ENCODE data around the gene SHROOM3.

SHROOM3 gene

DNA sequence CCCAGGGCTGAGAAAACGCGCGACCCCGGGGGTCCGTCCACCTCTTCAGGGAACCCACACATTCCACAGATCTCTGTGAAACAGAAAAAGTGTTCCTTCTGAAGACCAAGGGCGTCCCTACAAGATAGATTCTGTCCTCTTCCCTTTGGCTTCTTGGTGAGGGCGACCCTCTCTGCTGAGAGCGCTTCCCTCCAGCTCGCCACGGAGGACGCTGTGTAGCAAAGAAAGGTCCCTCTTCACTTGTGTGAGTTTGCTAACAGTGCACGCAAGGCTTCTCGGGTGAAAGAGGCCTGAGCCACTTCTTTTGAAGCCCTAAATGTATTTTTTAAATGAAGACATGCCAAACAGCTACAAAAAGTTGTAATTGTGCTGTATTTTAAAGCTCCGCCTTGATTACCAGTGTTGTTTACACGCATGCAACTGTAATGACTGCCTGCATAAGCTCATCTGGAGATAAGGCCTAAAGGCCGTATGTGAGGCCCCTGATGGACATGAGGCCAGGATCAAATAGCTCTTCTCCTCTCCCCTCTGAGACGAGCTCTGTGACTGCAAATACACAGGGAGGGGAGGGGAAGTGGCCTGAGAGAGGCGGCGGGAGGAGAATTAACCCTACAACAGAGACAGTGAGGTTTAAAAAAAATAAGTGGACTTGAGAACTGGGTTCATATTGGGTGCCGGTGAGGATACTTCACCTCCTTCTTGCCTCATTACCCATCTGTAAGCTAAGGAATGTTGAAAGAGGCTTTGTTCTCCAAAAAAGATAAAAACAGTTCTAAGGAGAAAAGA, 367.4 kb downstream of the SHROOM3 start:
- TF ChIP-seq, protein P1, sequence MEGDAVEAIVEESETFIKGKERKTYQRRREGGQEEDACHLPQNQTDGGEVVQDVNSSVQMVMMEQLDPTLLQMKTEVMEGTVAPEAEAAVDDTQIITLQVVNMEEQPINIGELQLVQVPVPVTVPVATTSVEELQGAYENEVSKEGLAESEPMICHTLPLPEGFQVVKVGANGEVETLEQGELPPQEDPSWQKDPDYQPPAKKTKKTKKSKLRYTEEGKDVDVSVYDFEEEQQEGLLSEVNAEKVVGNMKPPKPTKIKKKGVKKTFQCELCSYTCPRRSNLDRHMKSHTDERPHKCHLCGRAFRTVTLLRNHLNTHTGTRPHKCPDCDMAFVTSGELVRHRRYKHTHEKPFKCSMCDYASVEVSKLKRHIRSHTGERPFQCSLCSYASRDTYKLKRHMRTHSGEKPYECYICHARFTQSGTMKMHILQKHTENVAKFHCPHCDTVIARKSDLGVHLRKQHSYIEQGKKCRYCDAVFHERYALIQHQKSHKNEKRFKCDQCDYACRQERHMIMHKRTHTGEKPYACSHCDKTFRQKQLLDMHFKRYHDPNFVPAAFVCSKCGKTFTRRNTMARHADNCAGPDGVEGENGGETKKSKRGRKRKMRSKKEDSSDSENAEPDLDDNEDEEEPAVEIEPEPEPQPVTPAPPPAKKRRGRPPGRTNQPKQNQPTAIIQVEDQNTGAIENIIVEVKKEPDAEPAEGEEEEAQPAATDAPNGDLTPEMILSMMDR (IDR thresholded peaks at IDR 0.05; ENCODE audit: insufficient read depth, low read length, poor library complexity, severe bottlenecking) = no peak

DNA sequence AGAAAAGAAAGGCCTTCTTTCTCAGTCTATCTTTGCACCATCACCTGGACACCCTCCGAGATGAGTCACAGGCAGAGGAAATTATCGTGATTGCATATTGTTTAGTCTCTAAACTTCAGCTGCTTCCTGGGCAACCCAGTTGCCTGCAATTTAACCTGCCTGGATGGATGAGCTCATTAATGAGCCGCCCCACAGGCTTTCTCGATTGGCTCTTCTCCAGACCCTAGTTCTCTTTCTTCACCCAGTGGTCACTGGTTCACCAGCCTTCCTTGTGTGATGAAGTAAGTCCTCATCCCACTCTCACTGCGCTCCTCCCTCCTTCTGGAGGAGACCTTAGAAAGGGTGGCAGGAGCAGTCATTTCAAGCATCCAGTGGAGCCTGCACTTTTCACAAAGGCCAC, 368.5 kb downstream of the SHROOM3 start:
- no peaks in the 10 kb centered on the region for H3K27me3 ChIP-seq (replicated peaks; ENCODE audit: control insufficient read depth, insufficient read depth, low read length)
- DNase-seq (ENCODE audit: extremely low read depth, insufficient read length) = no peak
- H3K4me3 ChIP-seq (replicated peaks; ENCODE audit: low read depth, low read length) = no peak overlapping the region
- no peaks in the 10 kb centered on the region for H3K36me3 ChIP-seq (ENCODE audit: control insufficient read depth, insufficient read depth, low read length)
- TF ChIP-seq, protein P1 (IDR thresholded peaks at IDR 0.05; ENCODE audit: insufficient read depth, low read length, poor library complexity, severe bottlenecking) = no peak

More for the DNA sequence above, 367.4 kb downstream of the SHROOM3 start:
- H3K4me3 ChIP-seq (replicated peaks; ENCODE audit: low read depth, low read length) = no peak overlapping the region
- no peaks in the 10 kb centered on the region for H3K27me3 ChIP-seq (replicated peaks; ENCODE audit: control insufficient read depth, insufficient read depth, low read length)
- no peak for DNase-seq (ENCODE audit: extremely low read depth, insufficient read length)
- H3K36me3 ChIP-seq (ENCODE audit: control insufficient read depth, insufficient read depth, low read length) = no peaks in the 10 kb centered on the region

DNA sequence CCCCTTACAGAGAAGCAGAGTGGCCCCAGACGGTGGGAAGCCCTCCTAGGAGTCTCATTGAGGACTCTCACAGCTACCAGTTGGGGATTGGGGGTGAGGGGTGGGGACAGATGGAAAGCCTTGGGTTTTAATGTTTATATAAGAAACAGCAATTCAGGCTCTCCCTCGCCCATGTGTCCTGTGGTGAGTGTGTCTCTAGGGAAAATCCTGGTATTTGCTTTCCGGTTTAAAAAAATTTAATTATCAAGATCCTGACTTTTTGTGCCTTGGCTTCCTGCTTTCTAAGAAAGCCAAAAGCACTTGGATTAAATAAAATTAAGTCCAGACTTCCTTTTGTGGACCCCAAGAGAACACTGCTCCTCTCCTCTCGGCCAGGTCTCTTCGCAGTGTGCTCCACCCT, 369.1 kb downstream of the SHROOM3 start:
- Histone ChIP-seq H3K4me3 (replicated peaks; ENCODE audit: low read depth, low read length) (no peak overlapping the region), H3K27me3 (replicated peaks; ENCODE audit: control insufficient read depth, insufficient read depth, low read length) (no peaks in the 10 kb centered on the region), H3K36me3 (ENCODE audit: control insufficient read depth, insufficient read depth, low read length) (no peaks in the 10 kb centered on the region)
- DNase-seq (ENCODE audit: extremely low read depth, insufficient read length) = no peak
- TF ChIP-seq, protein P1 (IDR thresholded peaks at IDR 0.05; ENCODE audit: insufficient read depth, low read length, poor library complexity, severe bottlenecking) = no peak

DNA sequence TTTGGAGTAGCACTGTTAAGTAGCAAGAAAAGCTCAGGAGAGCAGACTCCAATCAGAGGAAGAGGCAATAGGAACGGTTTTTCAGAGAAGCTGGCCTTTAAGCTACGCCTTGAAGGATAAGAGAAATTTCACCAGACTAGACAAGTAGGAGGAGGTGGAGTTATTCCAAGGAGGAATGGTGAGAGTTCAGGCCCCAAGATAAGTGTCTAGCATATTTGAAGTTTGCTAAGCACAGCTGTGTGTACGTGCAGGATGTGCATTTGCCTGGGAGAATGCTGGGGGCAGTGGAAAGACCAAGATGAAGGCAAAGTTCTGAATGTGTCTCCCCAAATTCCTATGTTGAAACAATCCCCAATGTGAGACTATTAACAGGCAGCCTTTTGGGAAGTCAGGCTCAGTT, 371.3 kb downstream of the SHROOM3 start:
- DNase-seq (ENCODE audit: extremely low read depth, insufficient read length) = no peak
- Histone ChIP-seq H3K27me3 (replicated peaks; ENCODE audit: control insufficient read depth, insufficient read depth, low read length) (no peaks in the 10 kb centered on the region), H3K4me3 (replicated peaks; ENCODE audit: low read depth, low read length) (no peak overlapping the region), H3K36me3 (ENCODE audit: control insufficient read depth, insufficient read depth, low read length) (no peaks in the 10 kb centered on the region)
- TF ChIP-seq, protein P1 (IDR thresholded peaks at IDR 0.05; ENCODE audit: insufficient read depth, low read length, poor library complexity, severe bottlenecking) = no peak

DNA sequence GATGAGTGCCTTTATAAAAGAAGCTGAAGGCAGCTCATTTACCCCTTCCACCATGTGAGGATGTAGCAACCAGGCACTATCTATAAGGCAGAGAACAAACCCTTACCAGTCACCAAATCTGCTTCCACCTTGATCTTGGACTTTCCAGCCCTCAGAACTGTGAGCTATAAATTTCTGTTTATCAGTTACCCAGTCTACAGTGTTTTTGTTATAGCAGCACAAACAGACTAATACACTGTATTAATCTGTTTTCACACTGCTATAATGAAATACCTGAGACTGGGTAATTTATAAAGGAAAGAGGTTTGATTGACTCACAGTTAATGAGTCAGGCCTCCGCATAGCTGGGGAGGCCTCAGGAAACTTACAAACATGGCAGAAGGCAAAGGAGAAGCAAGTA, 371.7 kb downstream of the SHROOM3 start:
- TF ChIP-seq, protein P1 (IDR thresholded peaks at IDR 0.05; ENCODE audit: insufficient read depth, low read length, poor library complexity, severe bottlenecking) = no peak
- Histone ChIP-seq H3K27me3 (replicated peaks; ENCODE audit: control insufficient read depth, insufficient read depth, low read length) (no peaks in the 10 kb centered on the region), H3K36me3 (ENCODE audit: control insufficient read depth, insufficient read depth, low read length) (no peaks in the 10 kb centered on the region), H3K4me3 (replicated peaks; ENCODE audit: low read depth, low read length) (no peak overlapping the region)
- DNase-seq (ENCODE audit: extremely low read depth, insufficient read length) = no peak

Measured in GM06990 (cell line).